ENCODE measurements around the gene UNC5A.

- no peak for TF ChIP-seq CTCF (conservative IDR thresholded peaks at IDR 0.05)
- no peak for TF ChIP-seq EZH2 (IDR thresholded peaks at IDR 0.05; ENCODE audit: low read depth)
Measured at GRCh38 chr5:176902911-176903664, 92.7 kb downstream of the UNC5A start.

All from PC-9 (cell line).